ENCODE measurements around the gene ARID2.

DNA sequence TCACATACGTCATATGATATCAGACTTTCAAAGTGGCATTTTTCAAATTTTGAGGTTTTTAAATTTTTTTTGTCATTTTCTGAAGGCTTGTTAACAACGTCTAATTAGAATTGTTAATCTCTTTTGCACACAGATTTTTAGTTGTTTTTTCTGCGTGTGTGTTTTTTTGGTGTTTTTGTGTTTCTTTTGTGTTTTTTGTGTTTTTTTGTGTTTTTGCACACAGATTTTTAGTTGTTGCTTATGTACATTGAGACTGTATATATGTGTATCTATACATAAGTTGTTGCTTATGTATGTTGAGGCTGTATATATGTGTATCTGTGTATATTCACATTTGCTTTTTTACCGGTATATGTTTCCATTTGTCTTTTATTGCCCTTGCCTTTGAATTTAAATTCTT lies 30.8 kb downstream of the ARID2 start:
- TF ChIP-seq SUZ12 (IDR thresholded peaks at IDR 0.05; ENCODE audit: unreplicated experiment) (no peak), POLR2AphosphoS5 (IDR thresholded peaks at IDR 0.05; ENCODE audit: low read length) (no peak), ZZZ3 (IDR thresholded peaks at IDR 0.05; ENCODE audit: control insufficient read depth, insufficient read length, low read depth) (no peak), REST (IDR thresholded peaks at IDR 0.05; ENCODE audit: low read depth, low read length) (no peak), MYC (IDR thresholded peaks at IDR 0.05; ENCODE audit: insufficient read depth, insufficient read length, insufficient replicate concordance, low read length, severe bottlenecking) (no peak)
- TF ChIP-seq, protein P1, sequence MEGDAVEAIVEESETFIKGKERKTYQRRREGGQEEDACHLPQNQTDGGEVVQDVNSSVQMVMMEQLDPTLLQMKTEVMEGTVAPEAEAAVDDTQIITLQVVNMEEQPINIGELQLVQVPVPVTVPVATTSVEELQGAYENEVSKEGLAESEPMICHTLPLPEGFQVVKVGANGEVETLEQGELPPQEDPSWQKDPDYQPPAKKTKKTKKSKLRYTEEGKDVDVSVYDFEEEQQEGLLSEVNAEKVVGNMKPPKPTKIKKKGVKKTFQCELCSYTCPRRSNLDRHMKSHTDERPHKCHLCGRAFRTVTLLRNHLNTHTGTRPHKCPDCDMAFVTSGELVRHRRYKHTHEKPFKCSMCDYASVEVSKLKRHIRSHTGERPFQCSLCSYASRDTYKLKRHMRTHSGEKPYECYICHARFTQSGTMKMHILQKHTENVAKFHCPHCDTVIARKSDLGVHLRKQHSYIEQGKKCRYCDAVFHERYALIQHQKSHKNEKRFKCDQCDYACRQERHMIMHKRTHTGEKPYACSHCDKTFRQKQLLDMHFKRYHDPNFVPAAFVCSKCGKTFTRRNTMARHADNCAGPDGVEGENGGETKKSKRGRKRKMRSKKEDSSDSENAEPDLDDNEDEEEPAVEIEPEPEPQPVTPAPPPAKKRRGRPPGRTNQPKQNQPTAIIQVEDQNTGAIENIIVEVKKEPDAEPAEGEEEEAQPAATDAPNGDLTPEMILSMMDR (IDR thresholded peaks at IDR 0.05 in 2 of 3, conservative IDR thresholded peaks at IDR 0.05 in 1 of 3; ENCODE audit: control insufficient read depth in 2 of 3, extremely low read depth in 1 of 3, insufficient read depth in 1 of 3, low read depth in 3 of 3, low read length in 3 of 3), result no peak
